PC-9 (cell line): ENCODE results near the gene JKAMP.

Experiments
- EZH2 ChIP-seq: fragments of 200-600 bp; sonication (generic); IDR thresholded peaks from 2 replicates; pipeline ENCODE4 v1.8.0; 2017; ENCODE audit warnings: antibody characterized with exemption, low read depth
- TF ChIP-seq, protein P1 (sequence below): fragments of 200-600 bp; sonication (generic); conservative IDR thresholded peaks from 2 replicates; pipeline ENCODE4 v1.6.1; 2017; ENCODE audit warnings: mixed run types, antibody characterized with exemption, mild to moderate bottlenecking, moderate library complexity

DNA sequence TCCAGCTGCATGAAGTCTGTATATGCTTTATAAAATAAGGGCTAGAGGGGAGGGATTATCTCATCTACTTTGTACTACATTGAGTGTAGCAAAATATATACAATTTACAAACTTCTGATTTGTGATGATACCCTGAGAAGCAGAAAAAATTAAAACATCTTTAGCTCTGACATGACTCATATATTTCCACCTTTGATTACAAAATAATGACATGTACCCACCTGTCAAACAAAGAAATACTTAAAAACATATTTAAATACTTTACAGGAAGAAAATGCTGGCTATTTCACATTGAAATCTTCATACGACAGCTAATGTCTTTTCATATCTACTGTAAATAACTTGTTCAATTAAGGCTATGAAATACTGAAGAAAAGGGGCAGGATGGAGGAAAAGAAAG, 22.4 kb upstream of the JKAMP start:
- TF ChIP-seq, protein P1, sequence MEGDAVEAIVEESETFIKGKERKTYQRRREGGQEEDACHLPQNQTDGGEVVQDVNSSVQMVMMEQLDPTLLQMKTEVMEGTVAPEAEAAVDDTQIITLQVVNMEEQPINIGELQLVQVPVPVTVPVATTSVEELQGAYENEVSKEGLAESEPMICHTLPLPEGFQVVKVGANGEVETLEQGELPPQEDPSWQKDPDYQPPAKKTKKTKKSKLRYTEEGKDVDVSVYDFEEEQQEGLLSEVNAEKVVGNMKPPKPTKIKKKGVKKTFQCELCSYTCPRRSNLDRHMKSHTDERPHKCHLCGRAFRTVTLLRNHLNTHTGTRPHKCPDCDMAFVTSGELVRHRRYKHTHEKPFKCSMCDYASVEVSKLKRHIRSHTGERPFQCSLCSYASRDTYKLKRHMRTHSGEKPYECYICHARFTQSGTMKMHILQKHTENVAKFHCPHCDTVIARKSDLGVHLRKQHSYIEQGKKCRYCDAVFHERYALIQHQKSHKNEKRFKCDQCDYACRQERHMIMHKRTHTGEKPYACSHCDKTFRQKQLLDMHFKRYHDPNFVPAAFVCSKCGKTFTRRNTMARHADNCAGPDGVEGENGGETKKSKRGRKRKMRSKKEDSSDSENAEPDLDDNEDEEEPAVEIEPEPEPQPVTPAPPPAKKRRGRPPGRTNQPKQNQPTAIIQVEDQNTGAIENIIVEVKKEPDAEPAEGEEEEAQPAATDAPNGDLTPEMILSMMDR, result no peak
- TF ChIP-seq EZH2, result no peak
